ENCODE results near the gene SYNDIG1.

The SYNDIG1 gene

DNA sequence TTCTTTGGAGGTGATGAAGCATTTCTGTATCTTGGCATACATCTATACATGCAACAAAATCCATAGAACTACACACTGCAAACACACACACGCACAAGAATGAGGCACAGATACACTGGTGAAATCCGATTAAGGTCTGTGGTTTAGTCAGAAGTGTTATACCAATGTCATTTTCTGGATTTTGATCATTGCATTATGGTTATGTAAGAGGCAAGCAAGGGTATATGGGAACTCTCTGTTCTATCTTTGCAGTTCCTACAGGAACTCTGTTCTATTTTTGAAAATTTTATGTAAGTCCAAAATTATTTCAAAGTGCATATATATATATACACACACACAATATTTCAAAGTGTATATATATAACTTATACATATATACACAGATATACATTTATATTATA lies 101.7 kb downstream of the SYNDIG1 start:
- no peak for DNase-seq (ENCODE audit: low spot score)

DNA sequence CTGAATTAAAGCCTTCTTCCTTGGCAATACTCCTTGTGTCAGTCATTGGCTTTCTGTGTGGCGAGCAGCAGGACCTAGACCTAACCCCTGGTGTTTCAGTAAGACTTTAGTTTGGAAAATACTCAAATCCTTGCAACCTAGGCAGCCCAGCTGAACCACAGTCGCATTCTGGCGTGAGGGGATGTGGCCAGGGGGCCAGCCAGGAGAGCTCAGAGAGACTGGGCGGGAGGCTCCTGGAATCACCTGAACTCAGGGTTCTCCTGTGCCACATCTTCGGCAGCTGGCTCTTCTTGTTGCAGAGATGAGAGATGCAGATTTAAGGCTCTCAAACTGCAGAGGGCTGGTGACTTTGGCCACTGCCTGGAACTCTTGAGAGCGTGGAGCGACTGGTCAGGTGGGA lies 102.7 kb downstream of the SYNDIG1 start:
- DNase-seq (ENCODE audit: low spot score): no peak

GRCh38 chr20:24572862-24573261 lies 103.4 kb downstream of the SYNDIG1 start:
- no peak for DNase-seq (ENCODE audit: low spot score)

DNA sequence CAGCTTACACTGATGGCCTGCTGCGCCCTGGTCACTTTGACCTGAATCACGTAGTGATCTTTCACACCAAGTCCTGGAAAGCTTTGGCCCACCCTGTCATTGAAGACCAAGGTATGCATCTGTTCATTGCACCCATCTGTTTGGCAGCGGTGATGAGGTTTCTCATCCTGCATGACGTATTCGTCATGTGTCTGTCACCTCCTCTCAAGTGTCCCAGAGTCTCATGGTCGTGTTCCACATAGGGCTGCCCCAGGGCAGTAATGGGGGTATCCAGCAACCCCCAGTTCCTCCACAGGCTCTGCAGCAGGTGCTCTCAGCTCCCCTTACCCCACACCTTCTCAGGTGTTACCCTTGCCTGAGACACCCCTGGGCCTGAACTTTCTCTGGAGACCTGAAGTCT lies 104.1 kb downstream of the SYNDIG1 start:
- no peak for DNase-seq (ENCODE audit: low spot score)

DNA sequence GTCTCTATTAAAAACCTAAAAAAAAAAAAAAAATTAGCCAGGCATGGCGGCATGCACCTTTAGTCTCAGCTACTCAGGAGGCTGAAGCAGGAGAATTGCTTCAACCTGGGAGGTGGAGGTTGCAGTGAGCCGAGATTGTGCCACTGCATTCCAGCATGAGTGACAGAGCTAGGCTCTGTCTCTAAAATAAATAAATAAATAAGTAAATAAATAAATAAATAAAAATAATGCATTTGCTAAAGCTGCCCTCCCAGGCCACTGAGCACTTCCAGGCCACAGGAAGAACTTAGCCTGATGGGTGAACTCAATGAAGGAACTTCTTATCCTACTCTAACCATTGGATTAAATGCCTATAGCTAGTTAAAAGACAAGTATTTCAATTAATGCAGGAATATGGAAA lies 104.9 kb downstream of the SYNDIG1 start:
- no peak for DNase-seq (ENCODE audit: low spot score)

DNA sequence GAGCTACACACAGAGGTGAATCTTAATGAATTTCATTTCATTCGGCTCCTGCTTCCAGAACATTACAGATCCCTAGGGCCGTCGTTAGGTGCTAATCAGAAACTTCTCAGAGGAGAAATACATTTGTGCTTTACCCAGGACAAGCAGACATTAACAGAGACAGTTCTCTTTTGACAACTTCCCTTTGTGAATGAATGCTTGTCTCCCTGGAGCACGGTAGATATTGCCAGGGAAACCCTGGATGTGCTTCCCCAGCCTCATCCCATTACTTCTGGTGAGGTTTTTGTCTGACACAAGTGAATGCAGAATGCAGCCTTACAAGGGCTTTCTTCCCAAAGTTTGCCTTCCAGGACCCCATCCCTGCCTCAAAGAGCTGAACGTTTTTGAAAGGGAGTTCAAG lies 105.4 kb downstream of the SYNDIG1 start:
- DNase-seq (ENCODE audit: low spot score): no peak

GRCh38 chr20:24575811-24576210 lies 106.4 kb downstream of the SYNDIG1 start:
- DNase-seq (ENCODE audit: low spot score): no peak

- DNase-seq (ENCODE audit: low spot score): no peak
Measured at GRCh38 chr20:24576447-24576846, 107.0 kb downstream of the SYNDIG1 start.

DNA sequence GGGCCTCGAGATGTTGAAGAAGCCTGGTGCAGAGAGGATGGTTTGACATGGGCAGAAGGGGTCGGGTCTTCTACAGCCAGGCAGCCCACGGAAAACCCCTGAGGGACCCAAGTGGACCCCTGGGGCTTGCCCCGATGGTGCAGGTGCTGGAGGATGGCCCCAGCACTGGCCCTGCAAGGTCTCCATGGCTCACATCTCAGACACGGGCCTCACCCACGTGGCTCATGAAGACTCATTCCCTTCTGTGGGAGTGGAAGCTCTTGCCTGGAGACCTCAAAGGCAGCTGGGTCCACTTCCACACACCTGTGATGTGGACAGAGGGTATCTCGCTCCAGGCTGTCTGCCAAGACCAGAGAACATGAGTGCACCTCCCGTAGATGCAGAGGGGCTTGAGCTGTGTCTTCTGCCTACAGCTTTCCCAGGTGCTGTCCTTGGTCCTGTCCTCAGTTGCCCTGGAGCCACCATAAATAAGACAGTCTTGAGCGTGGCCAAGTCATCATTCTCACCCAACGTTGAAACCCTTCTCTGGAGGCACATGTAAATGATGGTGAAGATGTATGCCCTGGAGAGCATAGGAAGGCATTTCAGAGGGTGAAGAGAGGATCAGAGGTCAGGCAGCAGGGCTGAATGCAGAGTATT lies 108.0 kb downstream of the SYNDIG1 start:
- no peak for DNase-seq (ENCODE audit: low spot score)

- no peak for DNase-seq (ENCODE audit: low spot score)
Measured at GRCh38 chr20:24578567-24579415, 109.4 kb downstream of the SYNDIG1 start.

- no peak for DNase-seq (ENCODE audit: low spot score)
Measured at GRCh38 chr20:24579475-24579874, 110.0 kb downstream of the SYNDIG1 start.

DNA sequence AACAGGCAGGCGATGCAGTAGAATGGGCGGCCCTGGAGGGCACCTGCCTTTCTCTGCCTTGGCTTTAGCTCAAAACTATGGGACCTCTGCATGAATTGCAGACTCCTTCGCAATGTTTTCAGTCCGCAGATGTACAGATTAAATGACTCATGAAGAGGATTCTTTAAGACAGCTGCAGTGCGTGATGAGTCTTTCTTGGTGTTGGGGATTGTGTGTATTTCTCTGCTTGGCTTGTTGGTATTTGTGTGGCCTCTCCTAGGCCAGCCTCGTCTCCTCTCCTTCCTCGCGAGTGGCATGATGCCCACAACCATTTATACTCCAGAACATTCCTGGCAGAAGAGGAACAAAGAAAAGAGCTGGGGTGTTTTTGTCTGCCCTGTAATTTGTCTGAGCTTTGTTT lies 110.6 kb downstream of the SYNDIG1 start:
- DNase-seq (ENCODE audit: low spot score): no peak

DNA sequence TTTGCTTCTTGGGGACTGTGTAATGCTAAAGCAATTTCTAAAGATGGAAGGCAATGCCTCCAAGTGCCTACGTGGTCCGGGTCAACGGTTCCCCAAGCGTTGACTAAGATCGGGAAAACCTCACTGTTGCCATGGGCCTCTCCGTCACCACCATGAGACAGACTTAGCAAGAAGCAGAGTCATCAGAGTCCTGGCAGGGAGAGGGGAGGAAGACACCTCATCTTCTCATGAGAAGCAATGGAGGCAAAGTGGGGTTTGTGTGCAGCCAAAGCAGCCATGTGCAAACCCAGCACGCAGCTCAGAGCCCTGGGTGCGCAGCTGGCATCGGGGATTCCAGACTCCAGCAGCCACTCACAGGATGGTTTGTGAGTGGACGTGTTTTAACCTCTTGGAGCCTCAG lies 111.4 kb downstream of the SYNDIG1 start:
- no peak for DNase-seq (ENCODE audit: low spot score)

GRCh38 chr20:24581443-24582170 lies 112.2 kb downstream of the SYNDIG1 start:
- no peak for DNase-seq (ENCODE audit: low spot score)

- DNase-seq (ENCODE audit: low spot score): no peak
Measured at GRCh38 chr20:24582373-24583168, 113.1 kb downstream of the SYNDIG1 start.

- no peak for DNase-seq (ENCODE audit: low spot score)
Measured at GRCh38 chr20:24583169-24583792, 113.9 kb downstream of the SYNDIG1 start.

GRCh38 chr20:24584078-24584477 lies 114.6 kb downstream of the SYNDIG1 start:
- no peak for DNase-seq (ENCODE audit: low spot score)

DNA sequence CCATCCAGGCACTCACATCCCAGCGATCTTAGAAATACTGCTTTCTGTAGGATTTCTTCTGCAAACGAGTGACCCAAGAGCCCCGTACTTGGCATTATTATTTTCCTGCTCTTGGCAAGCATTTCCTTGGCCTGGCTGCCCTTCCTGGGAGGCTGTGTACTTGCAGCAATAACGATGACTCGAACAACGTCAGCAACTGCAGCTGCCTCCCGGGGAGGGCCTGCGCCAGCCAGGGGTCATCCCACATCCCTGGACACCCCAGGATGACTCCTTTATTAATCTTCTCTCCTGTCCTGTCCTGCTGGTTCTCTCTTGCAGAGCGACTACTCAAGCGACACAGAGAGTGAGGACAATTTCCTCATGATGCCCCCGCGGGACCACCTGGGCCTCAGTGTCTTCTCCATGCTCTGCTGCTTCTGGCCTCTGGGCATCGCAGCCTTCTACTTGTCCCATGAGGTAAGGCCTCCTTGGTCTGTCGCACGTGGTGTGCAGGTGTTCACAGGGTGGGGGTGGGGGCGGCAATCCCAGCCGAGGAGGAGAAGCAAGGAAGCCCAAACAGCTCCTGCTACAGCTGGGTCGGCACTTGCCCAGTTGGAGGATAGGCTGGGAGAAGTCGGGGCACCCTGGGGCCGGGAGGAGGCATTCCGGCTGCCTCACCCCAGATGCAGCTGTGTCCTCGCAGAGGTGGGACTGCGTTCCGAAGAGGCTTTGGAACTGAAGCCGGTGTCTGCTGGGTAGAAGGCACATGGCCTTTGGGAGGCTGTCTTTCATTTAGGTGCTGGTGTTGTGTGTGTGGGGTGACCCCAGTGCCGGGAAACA lies 115.3 kb downstream of the SYNDIG1 start:
- DNase-seq (ENCODE audit: low spot score): no peak

GRCh38 chr20:24585796-24586522 lies 116.5 kb downstream of the SYNDIG1 start:
- no peak for DNase-seq (ENCODE audit: low spot score)

DNA sequence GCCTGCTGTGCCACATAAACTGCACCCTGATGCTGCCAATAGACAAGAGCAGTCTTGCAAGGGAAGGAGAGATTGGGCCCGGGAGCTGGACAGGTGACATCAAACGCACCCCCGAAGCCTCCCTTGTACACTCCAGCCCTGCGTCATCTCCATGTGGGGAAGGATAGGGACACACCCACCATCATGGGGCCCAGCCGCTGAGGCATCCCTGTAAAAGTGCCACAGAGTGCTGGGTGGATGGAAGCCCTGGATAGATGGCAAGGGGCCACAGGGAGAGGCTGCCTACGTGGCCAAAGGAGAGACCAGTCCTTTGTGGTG lies 117.1 kb downstream of the SYNDIG1 start:
- DNase-seq (ENCODE audit: low spot score): no peak
